Fibroblast of lung (primary cell): Measurements from ENCODE around the gene PPP2R5C. TPM values are rescaled to one million over a fixed set of nuclear protein-coding genes. Genes with fewer than 3 reads are reported as not detected.
"Not testable (repeated sequence)": the region's sequence is repeated elsewhere in the genome, so short reads cannot be mapped to it uniquely, and the experiment has no call there.

Experiments
- DNase-seq, 2 donors: peaks; one replicate each; pipeline versions ENCODE4 v3.0.0 to v3.0.0-alpha.2; 2010; ENCODE audit warnings: low read depth in 2 of 2
- H2AFZ ChIP-seq: 2 replicates; pipeline ENCODE4 v1.5.1; 2012; ENCODE audit warnings: low read length, control low read depth, inconsistent platforms
- H3K27ac ChIP-seq: 2 replicates; pipeline ENCODE4 v1.5.1; 2011; ENCODE audit warnings: low read length, control low read depth; ENCODE audit not compliant: insufficient read depth
- H3K27me3 ChIP-seq: 2 replicates; pipeline ENCODE4 v1.5.1; 2011; ENCODE audit warnings: mild to moderate bottlenecking, low read length; ENCODE audit not compliant: control insufficient read depth, insufficient read depth
- H3K36me3 ChIP-seq: 2 replicates; pipeline ENCODE4 v1.5.1; 2011; ENCODE audit warnings: low read length; ENCODE audit not compliant: control insufficient read depth, insufficient read depth
- H3K4me1 ChIP-seq: 2 replicates; pipeline ENCODE4 v1.5.1; 2011; ENCODE audit warnings: low read length; ENCODE audit not compliant: control insufficient read depth, insufficient read depth; ENCODE audit errors: extremely low read depth
- H3K4me2 ChIP-seq: 2 replicates; pipeline ENCODE4 v1.5.1; 2011; ENCODE audit warnings: low read length, control low read depth; ENCODE audit not compliant: insufficient read depth; ENCODE audit errors: extremely low read depth
- H3K4me3 ChIP-seq, 4 experiments: fragments of 200-600 bp in 1 of 4; sonication (generic) in 1 of 4; replicated peaks in 1 of 4; 2 replicates each; pipeline ENCODE4 v1.5.1; 2011 to 2016; ENCODE audit warnings: low read length in 4 of 4, low read depth in 3 of 4, mild to moderate bottlenecking in 3 of 4, control low read depth in 2 of 4, inconsistent platforms in 1 of 4, mixed read lengths in 1 of 4; ENCODE audit not compliant: insufficient read depth in 1 of 4; ENCODE audit errors: control extremely low read depth in 1 of 4
- H3K79me2 ChIP-seq: 2 replicates; pipeline ENCODE4 v1.5.1; 2012; ENCODE audit warnings: mild to moderate bottlenecking, low read length, inconsistent platforms; ENCODE audit not compliant: control insufficient read depth, insufficient read depth
- H3K9ac ChIP-seq: 2 replicates; pipeline ENCODE4 v1.5.1; 2011; ENCODE audit warnings: mild to moderate bottlenecking, low read length, control low read depth; ENCODE audit not compliant: insufficient read depth
- H3K9me3 ChIP-seq: 2 replicates; pipeline ENCODE4 v1.5.1; 2012; ENCODE audit warnings: low read depth, low read length; ENCODE audit not compliant: control insufficient read depth, insufficient read depth
- H4K20me1 ChIP-seq: 2 replicates; pipeline ENCODE4 v1.5.1; 2011; ENCODE audit warnings: low read length; ENCODE audit not compliant: control insufficient read depth, insufficient read depth; ENCODE audit errors: extremely low read depth
- EZH2 ChIP-seq: IDR thresholded peaks from 2 replicates; pipeline ENCODE4 v1.5.1; 2012; ENCODE audit warnings: low read length, control low read depth, mild to moderate bottlenecking; ENCODE audit errors: missing control alignments
- polyA plus RNA-seq, 2 donors: library from polyadenylated mRNA; depleted of rRNA in 1 of 2; stranded (reverse) in 1 of 2; unstranded in 1 of 2; fragments of >200 nt; gene quantifications; 2 replicates each; pipeline ENCODE4 v1.2.1, GENCODE V29; 2011 to 2012; ENCODE audit warnings: missing spikeins in 1 of 2
- total RNA-seq: library from RNA; depleted of rRNA; stranded (reverse); fragments of >200 nt; gene quantifications from 2 replicates; pipeline ENCODE4 v1.2.1, GENCODE V29; 2014
- TF ChIP-seq, protein P1 (sequence below), 2 donors: IDR thresholded peaks in 1 of 2; conservative IDR thresholded peaks in 1 of 2; 1 replicate in 1 of 2; 2 replicates in 1 of 2; pipeline ENCODE4 v1.5.1; 2011 to 2012; ENCODE audit warnings: low read length in 2 of 2, control low read depth in 1 of 2, inconsistent platforms in 1 of 2, low read depth in 1 of 2, mild to moderate bottlenecking in 1 of 2

Gene PPP2R5C
- total and polyA plus RNA-seq, 2 donors (not counting 1 experiment from before 2014, with no cell fraction given): 86.0 to 116 TPM

DNA sequence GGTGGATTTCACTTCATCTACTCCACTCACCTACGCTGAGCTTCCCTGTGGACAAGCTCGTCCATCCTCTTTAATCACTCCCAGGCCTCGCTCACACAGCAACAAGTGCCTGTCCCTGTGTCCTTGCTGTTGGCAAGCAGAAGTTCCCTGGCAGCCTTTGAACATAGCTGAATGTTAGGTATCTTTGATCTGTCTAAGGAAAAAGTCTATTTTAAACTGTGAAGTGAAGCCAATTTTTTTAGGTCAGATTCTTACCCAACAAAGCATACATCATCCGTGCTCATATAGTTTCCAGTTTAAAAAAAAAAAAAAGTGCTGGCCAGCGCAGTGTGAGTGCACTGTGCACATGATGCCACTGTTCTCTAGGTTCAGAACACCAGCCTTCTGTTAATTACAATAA lies 36.3 kb downstream of the PPP2R5C start:
- no peaks in the 10 kb centered on the region for H4K20me1 ChIP-seq
- DNase-seq: no peak
- H3K9ac ChIP-seq: no peak overlapping the region
- H3K27me3 ChIP-seq: no peaks in the 10 kb centered on the region
- H3K4me3 ChIP-seq: no peak overlapping the region
- H2AFZ ChIP-seq: no peak overlapping the region
- H3K4me2 ChIP-seq: no peak overlapping the region
- TF ChIP-seq EZH2: no peak
- TF ChIP-seq, protein P1, sequence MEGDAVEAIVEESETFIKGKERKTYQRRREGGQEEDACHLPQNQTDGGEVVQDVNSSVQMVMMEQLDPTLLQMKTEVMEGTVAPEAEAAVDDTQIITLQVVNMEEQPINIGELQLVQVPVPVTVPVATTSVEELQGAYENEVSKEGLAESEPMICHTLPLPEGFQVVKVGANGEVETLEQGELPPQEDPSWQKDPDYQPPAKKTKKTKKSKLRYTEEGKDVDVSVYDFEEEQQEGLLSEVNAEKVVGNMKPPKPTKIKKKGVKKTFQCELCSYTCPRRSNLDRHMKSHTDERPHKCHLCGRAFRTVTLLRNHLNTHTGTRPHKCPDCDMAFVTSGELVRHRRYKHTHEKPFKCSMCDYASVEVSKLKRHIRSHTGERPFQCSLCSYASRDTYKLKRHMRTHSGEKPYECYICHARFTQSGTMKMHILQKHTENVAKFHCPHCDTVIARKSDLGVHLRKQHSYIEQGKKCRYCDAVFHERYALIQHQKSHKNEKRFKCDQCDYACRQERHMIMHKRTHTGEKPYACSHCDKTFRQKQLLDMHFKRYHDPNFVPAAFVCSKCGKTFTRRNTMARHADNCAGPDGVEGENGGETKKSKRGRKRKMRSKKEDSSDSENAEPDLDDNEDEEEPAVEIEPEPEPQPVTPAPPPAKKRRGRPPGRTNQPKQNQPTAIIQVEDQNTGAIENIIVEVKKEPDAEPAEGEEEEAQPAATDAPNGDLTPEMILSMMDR (conservative IDR thresholded peaks at IDR 0.05 in 1 of 2, IDR thresholded peaks at IDR 0.05 in 1 of 2; ENCODE audit: low read depth in 1 of 2, low read length in 2 of 2): no peak
- no peaks in the 10 kb centered on the region for H3K36me3 ChIP-seq
- H3K4me1 ChIP-seq: no peaks in the 10 kb centered on the region
- H3K9me3 ChIP-seq: no peaks in the 10 kb centered on the region
- H3K79me2 ChIP-seq: no peaks in the 10 kb centered on the region
- H3K27ac ChIP-seq: no peak overlapping the region

DNA sequence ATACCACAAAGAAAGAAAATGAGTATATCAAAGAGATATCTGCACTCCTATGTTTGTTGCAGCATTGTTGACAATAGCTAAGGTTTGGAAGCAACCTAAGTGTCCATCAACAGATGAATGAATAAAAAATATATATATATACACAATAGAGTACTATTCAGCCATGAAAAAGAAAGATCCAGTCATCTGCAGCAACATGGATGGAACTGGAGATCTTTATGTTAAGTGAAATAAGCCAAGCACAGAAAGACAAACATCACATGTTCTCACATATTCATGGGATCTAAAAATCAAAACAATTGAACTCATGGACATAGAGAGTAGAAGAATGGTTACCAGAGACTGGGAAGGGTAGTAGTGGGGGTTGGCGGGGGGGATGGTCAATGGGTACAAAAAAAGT lies 42.9 kb downstream of the PPP2R5C start:
- not testable (repeated sequence) for H3K36me3 ChIP-seq, H3K4me3 ChIP-seq, H3K9me3 ChIP-seq, DNase-seq, H3K4me1 ChIP-seq, H2AFZ ChIP-seq, H3K4me2 ChIP-seq, H3K79me2 ChIP-seq, H3K9ac ChIP-seq, H3K27ac ChIP-seq, H3K27me3 ChIP-seq, H4K20me1 ChIP-seq

DNA sequence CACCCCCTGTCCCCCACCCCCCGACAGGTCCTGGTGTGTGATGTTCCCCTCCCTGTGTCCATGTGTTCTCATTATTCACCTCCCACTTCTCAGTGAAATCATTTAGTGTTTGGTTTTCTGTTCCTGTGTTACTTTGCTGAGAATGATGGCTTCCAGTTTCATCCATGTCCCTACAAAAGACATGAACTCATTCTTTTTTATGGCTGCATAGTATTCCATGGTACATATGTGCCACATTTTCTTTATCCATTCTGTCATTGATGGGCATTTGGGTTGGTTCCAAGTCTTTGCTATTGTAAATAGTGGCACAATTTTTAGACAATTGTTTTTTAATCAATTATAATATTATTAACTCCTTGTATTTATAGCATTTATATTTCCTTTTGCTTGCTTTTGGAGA lies 44.7 kb downstream of the PPP2R5C start:
- not testable (repeated sequence) for H3K79me2 ChIP-seq, H3K27me3 ChIP-seq, H3K9ac ChIP-seq, H4K20me1 ChIP-seq, H3K9me3 ChIP-seq, H3K27ac ChIP-seq, H3K4me2 ChIP-seq, H3K4me3 ChIP-seq, DNase-seq, H2AFZ ChIP-seq, H3K4me1 ChIP-seq, H3K36me3 ChIP-seq

DNA sequence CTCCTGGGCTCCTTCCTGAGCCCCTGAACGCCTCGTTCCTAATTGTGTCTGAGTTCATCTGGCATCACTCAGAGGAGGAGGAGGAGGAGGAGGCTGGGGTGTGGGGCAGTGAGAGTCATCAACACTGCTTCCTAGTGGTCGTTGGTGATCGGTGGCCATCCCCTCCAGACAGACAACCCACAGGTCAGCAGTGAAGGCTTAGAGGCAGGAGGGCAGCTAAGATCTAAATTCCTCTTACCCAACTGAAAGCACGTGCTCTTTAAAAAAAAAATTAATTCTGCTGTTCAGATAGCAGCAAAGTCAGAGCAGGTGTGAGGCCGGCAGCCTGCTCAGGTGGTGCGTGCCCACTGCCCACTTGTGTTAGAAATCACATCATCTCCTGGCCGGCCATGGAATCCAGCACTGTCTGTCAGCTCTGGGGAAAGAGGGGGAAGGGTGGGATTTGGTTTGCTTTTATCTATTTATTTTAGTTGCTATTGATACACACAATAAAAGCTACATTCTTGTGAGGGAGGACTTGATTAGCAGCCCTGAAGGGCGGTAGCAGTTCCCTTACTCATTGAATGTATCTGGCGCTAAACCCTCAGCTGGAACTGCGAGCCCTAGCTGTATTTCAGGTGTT lies 46.6 kb downstream of the PPP2R5C start:
- Histone ChIP-seq H3K36me3 (no peaks in the 10 kb centered on the region), H3K4me2 (no peak overlapping the region), H3K4me3 (no peak overlapping the region), H2AFZ (peak overlapping the region; percentile 25), H3K27me3 (no peaks in the 10 kb centered on the region), H3K9me3 (no peaks in the 10 kb centered on the region), H3K79me2 (peaks cover 25% of the 10 kb centered on the region), H3K9ac (no peak overlapping the region), H3K4me1 (no peaks in the 10 kb centered on the region), H4K20me1 (no peaks in the 10 kb centered on the region), H3K27ac (no peak overlapping the region)
- TF ChIP-seq, protein P1 (conservative IDR thresholded peaks at IDR 0.05 in 1 of 2, IDR thresholded peaks at IDR 0.05 in 1 of 2; ENCODE audit: low read depth in 1 of 2, low read length in 2 of 2): no peak
- no peak for TF ChIP-seq EZH2
- no peak for DNase-seq
